ENCODE data around the gene MED31. TPM values are rescaled to one million over a fixed set of nuclear protein-coding genes. Genes with fewer than 3 reads are reported as not detected.
"Not testable (repeated sequence)": the region's sequence is repeated elsewhere in the genome, so short reads cannot be mapped to it uniquely, and the experiment has no call there.

Gene MED31
- polyA plus RNA-seq, 1 donor: 24.8 TPM

DNA sequence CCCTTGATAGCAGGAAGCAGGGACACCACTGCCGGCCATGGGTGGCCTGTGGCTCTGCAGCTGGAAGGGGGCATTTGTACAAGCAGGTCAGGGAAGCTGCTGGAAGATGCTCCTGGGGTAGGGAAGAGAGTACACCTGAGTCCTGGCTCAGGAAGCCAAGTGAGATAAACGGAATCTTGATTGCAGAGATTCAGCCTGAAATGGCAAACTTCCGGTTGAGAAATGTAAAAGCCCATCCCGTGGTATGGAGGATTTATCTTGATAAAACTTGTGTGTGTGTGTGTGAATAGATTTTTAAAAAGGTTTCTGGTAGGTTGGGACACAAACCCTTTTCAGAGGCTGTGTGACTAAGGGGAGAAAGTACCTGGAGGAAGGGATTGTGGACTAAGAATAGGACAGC is 29.8 kb upstream of the MED31 start:
- no peak for DNase-seq

DNA sequence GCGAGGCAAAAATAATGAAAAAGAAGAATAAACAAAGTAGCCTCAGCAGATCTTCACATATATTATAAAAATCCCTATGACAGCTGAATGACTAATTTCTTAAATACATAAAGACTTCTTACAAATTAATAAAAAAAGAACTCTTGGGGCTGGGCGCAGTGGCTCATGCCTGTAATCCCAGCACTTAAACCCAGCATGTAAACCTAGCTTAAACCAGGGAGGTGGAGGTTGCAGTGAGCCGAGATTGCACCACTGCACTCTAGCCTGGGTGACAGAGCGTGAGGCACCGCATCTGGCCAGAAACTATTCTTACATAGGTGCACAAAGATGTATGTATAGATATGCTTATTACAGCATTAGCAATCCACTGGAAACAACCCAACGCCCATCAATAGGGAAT is 27.8 kb upstream of the MED31 start:
- DNase-seq: no peak

DNA sequence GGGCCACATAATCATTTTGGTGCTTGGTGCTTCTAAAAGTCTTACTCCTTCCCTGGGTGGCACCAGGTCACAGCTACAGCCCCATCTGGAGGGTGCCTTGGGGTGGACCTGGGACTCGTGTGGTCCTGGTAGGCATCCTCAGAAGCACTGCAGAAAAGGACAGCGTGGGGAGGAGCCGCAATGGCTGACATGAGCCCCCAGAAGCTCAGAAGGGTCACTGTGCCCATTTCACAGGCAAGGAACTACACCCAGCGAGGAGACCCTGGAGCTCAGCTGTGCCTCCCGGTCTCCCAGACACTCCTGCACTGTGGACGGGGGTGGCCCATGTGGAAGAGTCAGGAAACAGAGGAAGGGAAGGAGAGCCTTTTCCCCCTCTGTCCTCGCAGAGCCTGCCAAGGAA is 26.5 kb upstream of the MED31 start:
- no peak for DNase-seq

DNA sequence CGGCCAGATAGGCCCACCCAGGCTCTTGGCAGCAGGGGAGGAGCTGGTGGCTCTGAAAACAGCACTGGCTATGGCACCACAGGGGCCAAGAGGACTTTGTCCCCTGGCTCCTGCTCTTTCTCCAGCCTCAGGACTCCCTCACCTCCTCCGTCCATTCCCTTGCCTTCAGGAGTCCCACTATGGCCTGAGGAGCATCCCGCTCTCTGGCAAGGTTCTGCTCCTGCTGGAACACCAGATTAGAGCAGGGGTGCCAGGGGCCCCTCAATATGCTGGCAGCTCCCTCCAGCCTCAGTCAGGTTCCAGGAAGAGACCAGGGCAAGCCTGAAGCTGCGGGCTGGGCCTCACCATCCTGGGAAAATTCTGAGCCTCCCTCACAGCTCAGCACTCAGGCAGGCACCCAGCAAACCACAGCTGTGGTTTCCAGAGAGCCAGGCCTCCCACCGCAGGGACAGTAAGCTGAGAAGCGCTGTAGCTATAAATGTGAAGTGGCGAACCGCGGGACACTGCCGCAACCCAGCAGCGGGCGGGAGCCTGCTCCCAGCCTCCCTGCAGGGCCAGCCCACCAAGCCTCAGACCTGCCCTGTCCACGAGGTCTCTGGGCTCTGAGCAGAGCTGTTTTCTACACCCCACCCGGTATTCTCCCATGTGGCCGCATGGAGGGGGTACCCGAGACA is 25.9 kb upstream of the MED31 start:
- DNase-seq: no peak

DNA sequence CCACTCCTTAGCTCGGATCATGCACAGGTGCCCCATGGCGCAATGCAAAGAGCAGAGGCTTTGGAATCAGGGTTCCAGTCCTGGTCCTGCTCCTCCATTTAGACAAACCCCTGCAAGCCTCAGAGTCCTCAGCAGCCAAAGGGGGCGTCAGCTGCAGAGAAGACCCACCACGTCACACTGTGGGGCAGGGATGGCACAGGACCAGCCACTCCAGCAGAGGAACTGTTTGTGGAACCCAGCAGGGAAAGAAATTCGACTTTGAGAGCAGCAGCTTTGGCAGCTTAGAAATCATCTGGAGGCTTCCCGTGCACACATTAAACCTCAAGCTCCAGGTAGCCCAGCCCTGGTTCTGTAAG is 25.4 kb upstream of the MED31 start:
- no peak for DNase-seq

DNA sequence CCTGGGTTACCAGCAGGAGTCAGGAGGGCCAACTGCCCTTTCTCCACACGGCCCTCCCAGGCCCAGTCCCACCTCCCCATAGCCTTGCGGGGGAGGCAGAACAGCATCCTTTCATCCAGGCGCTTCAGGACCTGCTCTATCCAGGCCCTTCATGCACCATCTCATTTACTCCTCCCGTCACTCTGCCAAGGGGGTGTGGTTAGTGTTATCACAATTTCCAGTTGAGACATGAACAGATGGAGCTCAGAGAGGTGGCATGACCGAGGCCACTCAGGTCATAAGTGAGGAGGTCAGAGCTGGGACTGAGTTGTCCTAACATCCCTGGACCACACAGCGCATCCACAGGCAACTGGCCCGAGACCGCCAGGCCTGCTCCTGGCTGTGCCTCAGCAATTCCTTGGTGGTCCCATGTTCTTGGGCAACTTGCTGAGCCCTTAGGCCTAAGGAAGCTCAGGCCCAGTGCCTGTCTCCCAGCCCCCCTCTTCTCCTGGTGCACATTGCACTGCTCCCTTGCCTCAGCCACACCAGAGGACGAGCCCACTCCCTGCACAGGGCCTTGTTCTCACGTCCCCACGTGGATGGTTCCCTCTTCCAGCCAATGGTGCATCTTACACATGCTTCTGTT is 23.9 kb upstream of the MED31 start:
- DNase-seq: no peak

DNA sequence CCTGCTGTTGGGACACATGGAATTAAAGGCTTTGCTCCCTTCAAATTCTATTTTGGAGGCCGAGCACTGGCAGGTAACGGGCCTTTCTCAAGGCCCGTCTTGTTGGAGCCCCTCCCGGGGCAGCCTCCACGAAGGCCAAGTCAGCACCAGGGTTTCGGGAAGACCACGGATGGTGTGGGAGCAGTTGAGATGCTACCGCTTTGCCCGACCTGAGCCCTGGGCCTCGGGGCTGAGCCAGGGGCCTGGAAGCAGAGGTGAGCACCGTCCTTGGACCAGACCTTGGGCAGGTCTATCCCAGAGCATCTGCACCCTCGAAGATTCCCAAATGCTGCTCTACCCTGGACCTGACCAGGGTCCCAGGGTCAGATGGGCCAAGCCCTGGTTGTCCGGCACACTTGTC is 23.2 kb upstream of the MED31 start:
- DNase-seq: no peak

DNA sequence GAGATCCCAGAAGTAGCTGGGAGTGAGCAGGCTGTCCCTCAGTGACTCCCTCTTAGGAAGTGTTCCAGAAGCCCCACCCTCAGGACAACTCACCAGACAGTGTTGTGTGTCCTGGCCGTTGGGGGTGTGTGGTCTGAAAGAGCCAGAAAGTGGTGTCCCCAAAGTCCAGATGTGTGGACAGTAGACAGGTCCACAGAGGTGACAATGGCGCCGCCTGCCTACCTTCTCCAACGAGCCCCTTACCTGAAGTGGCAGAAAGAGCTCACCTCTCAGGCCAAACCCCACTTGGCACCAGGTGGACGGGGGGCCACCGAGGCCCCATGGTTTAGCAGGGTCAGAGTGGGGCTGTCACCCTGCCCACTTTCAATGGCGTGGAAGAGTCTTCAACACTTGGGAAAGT is 20.0 kb upstream of the MED31 start:
- no peak for DNase-seq

DNA sequence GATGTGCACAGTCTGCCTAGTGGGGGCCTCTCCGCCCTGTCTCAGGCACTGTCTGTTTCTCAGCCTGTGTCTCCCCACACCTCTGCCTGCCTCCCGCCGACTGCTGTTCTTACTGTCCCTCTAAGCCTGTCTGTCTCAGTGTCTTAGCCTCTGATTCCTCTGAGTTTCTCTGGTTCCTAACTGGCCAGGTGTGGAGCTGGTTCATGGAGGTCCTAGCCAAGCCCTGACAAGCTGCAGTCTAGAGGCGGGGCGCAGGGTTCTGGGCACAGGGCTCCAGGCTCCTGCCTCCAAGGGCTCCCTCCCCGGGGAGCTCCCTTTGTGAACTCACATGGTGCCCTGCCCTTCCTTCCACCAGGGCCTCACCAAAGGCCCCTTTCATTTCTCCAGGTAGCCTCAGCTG is 19.6 kb upstream of the MED31 start:
- DNase-seq: no peak

DNA sequence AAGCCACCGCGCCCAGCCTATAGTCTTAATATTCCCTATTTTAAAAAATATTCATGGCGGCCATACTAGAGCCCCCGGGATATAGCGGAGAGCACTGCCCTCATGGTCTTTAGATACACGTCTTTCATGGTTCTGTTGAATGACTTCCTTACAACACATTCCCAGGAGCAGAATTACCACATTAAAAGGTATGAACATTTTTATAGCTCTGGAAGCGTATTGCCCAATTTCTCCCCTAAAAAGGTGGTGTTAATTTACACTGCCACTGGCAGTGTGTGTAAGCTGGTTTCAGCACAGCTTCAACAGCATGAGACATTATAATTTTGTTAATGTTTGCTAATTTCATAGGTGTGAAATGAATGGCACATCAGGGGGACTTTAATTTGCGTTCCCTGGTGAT is 19.2 kb upstream of the MED31 start:
- DNase-seq: no peak

DNA sequence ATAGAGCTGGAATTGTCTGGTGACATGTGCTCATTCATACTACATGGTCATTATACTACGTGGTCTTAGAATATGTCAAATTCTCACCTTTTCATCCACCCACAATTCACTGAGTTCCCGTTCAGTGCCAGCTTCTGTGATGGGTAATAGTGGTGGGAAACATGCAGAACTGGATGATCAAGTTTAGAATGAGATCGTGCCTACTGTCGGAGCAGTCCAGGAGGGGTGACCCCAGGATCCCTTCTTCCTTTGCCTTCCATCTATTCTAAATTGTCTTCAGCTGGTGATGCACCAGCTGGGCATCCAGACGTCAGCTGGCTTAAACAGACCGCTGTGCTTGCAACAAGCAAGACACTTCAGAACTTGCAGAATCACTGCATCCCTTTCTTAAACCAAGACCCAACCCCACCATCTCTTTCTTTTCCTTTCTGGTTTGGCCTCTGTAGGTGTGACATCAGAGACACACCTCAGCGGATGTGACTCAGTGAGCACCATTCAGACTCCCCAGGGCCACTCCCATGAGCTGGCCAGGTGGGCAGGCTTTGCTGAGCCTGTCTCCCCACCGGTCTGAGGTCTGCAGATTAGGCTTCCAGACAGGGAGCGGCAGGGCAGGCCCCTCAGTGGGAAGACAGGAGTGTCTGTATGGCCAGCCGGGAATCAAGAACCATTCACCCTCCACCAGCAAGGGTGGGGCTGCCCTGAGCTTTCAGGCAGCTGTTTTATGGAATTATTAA is 18.2 kb upstream of the MED31 start:
- DNase-seq: no peak

DNA sequence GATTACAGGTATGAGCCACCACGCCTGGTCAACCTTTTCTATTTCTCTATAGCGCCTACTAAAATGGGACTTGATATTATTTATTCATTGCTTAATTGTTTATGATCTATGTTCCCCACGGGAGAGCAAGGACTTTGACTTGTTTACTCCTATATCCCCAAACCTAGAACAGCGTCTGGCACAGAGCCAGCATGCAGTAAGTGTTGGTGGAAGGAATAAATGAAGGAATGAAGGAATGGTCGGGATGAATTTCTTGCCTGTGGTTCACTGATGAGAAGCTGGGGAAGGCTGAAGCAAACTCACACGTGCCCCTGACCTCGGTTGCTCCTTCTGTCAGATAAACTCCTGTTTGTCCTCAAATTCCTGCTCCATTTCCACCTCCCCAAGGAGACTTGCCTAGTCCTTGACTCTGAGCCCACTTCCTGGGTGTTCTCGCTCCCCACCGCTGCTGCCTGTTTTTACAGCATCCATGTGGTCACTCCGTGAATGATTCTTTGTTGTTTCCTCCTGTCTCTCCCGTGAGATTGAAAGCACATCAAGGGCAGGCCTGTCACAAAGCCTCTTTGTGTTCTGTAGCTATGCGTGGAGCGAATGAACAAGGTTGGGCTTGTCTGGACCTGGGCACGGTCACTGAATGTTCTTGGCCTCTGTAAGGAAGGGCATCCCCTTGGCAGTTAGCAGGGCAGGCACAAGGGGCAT is 17.5 kb upstream of the MED31 start:
- DNase-seq: no peak

DNA sequence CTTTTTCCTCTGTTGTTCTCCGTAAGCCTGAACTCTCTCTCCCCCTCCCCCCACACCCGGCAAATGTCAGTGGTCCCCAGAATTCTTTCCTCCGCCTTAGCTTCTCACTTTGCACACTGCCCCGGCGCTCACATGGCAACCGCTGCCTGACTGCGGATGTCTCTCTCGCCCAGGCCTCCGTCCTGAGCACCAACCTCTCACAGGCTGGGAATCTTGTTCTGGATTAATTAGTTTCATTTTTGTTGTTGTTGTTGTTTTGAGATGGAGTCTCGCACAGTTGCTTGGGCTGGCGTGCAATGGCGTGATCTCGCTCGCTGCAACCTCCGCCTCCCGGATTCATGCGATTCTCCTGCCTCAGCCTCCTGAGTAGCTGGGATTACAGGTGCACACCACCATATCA is 16.8 kb upstream of the MED31 start:
- DNase-seq: no peak

DNA sequence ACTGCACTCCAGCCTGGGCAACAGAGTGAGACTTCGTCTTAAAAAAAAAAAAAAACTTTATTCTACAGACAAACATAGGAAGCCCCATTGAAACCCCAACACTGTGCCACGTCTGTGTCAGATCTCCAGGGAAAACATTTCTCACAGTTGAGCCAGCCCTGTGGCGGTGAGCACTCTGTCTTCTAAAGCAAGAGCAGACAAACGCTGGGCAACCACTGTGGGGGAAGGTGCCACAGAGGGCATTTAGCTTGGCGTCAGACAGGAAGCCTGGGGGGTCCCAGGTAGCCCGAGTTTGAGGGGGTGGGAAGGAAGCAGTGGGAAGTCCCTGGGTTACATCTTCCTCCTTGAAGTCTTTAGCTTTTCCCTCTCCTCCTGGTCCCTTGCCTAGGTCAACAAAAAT is 16.1 kb upstream of the MED31 start:
- no peak for DNase-seq

DNA sequence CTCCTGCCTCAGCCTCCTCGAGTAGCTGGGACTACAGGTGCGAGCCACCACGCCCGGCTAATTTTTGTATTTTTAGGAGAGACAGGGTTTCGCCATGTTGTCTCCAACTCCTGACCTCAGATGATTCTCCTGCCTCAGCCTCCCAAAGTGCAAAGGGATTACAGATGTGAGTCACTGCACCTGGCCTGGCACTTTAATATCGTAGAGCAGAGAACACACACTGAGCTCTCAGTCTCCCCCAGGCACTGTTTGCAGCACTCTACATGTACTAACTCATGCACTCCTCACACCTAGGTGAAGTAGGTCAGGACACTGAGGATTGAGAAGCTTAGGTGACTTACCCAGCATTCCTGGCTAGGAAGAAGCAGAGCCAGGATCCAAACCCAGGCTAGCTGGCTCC is 15.2 kb upstream of the MED31 start:
- DNase-seq: no peak

DNA sequence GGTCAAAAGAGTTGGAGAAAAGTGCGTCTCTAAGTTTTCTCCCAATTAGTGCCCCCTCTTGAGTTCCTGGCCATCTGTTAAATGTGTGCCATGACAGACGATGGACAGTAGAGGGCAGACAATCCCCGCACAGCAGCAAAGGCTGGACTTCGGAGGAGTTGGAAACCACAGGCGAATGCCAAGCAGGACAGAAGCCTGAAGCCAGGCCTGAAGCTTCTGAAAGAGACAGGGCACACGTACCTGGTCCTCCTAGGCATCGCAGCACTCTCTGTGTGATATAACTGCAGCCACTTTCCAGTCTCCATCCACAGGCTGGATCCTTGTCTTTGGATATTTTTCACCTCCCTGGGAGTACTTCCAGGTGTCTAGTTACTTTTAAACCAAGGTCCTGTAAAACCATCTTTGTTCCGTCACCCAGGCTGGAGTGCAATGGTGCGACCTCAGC is 14.7 kb upstream of the MED31 start:
- DNase-seq: peak; percentile 77

DNA sequence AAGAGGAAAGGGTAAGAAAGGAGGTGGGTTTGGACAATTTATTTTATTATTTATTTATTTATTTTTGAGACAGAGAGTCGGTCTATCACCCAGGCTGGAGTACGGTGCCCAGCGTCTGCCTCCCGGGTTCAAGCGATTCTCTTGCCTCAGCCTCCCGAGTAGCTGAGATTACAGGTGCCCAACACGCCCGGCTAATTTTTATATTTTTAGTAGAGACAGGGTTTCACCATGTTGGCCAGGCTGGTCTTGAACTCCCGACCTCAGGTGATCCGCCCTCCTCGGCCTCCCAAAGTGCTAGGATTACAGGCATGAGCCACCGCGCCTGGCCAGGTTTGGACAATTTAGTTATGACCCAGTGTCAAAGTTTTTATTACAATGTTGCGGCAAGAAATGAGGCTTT is 11.8 kb upstream of the MED31 start:
- DNase-seq: not testable (repeated sequence)

DNA sequence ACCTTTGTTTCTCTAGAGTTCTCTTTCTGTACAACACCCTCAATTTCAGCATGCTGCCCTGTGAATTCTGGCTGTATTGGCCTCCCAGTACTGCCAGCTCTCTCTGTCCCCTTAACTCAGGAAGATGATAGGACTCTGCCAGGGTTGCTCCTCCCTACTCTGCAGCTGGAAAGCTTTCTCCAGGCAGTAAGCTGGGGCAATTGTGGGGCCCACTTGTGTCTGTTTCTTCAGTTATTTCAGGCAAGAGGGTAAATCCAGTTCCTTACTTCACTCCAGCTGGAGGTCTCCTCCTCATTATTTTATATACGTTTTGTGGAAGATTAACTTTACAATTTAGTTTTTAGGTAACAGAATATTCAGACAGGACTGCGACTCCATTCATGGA is 10.1 kb upstream of the MED31 start:
- no peak for DNase-seq

DNA sequence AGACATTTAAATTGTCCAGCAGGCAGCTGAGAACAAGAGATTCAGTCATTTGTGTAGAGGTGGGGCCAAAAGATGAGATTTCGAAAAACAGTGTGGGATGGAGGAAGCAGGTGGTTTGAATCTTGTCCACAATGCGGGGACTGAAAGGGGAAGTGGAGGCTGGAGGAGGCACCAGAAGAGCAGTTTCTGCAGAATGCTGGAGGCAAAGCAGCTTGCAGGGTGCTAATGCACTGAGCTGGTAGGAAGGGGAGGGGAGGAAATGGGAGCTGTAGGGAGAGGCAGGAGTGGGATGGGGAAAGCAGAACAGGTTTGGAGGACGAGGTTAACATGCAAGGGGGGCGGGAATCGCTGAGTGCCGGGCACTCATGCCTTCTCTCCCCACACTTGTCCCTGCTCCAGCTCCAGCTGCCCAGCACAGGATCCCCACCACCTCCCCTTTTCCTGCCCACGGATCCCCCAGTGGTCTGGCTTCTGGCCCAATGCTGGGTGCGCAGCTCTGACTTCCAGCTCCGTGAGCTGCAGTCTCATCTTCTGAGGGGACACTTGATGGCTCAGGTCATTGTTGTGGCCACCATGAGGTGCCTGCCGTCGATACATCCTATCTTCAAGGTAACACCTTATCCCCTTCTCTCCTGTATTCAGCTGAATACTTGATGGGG is 9.5 kb upstream of the MED31 start:
- no peak for DNase-seq

DNA sequence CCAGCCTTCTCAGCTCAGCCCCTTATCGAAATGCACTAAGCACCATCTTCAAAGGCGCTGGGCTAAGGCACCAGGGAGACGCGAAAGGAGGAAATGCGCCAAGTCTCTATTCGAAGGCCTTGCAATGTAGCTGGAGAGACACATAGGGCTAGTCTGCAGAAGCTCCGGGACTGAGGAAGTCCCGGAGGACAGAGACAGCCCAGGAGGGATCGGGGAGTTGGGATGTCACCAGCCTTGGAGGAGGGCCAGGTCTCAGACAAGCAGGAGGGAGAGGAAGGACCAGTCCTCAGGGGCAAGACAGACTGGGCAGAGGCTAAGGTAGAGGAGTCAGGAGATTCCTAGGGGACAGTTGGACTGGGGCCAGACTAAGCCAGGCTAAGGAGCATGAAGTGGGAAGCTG is 8.7 kb upstream of the MED31 start:
- no peak for DNase-seq

DNA sequence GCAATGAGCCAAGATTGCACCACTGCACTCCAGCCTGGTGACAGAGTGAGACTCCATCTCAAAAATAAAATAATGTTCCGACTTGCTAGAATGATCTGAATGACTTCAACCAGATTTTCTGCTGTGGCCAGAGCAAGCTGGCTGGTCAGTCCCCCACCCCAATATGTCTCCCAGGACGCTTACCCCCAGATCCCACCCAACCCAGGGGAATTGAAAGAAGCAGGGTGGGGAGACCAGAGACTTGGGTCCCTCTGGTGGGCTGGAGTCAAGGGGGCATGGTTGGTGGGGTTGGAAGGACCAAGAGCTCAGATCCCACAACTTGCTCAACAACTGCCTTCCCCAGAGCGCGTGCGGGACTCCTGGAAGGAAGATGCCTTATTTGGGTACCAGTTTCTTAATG is 7.0 kb upstream of the MED31 start:
- not testable (repeated sequence) for DNase-seq

DNA sequence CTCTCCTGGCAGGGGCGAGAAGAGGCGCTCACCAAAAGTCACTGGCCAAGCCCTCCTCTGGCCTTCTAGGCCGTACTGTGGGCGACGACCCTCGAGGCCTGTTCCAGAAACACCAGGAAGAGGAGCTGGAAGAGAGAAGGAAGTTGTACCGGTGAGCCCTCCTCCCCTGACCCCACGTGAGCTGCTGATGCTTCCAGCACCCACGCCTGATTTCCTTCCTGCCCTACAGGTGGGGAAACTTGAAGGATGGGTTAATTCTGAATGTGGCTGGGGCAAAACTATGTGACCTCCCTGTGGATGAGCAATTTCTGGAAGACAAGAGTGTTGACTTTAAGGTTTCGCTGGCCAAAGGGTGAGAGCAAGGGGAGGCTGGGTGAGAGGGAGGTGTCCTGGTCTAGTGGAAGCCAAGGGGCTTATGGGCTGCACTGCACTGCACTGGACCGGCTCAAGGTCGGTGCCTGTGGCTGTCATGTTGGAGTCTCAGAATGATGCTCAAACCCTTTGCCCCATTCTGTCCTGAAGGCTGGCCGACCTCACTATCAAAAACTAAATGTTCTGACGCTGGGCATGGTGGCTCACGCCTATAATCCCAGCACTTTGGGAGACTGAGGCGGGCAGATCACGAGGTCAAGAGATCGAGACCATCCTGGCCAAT is 6.4 kb upstream of the MED31 start:
- DNase-seq: no peak

Data from left kidney (tissue), 2 donors.